Calu3 (cell line): ENCODE measurements around the gene GMDS. TPM values are rescaled to one million over a fixed set of nuclear protein-coding genes. Genes with fewer than 3 reads are reported as not detected.

Experiments
- BruUV-seq: library from RNA; stranded (reverse); fragments of 400-500 nt; replicated peaks from 2 replicates; lab custom pipeline; 2021; lab: Mats Ljungman, UMichigan
- CTCF ChIA-PET: fragments of 300-600 bp; sonication (Branson Sonifier 250); formaldehyde crosslinking; loops from one replicate; lab custom pipeline; 2022; ENCODE audit warnings: antibody characterized with exemption; lab: Charles Lee
- DNase-seq: peaks from one replicate; pipeline ENCODE4 v3.0.0; 2022
- H3K27ac Mint-ChIP-seq: one replicate; pipeline ENCODE4 v1.8.0; 2022; ENCODE audit warnings: mixed read lengths; ENCODE audit not compliant: unreplicated experiment
- H3K27me3 Mint-ChIP-seq: one replicate; pipeline ENCODE4 v1.8.0; 2022; ENCODE audit warnings: mixed read lengths; ENCODE audit not compliant: unreplicated experiment
- H3K36me3 Mint-ChIP-seq: one replicate; pipeline ENCODE4 v1.8.0; 2022; ENCODE audit warnings: mild to moderate bottlenecking, moderate library complexity, mixed read lengths; ENCODE audit not compliant: insufficient read depth, unreplicated experiment
- H3K4me1 Mint-ChIP-seq: one replicate; pipeline ENCODE4 v1.8.0; 2022; ENCODE audit warnings: mild to moderate bottlenecking, low read depth, mixed read lengths; ENCODE audit not compliant: unreplicated experiment
- H3K4me3 Mint-ChIP-seq: one replicate; pipeline ENCODE4 v1.8.0; 2022; ENCODE audit warnings: mild to moderate bottlenecking, low read depth, moderate library complexity, mixed read lengths; ENCODE audit not compliant: unreplicated experiment
- H3K9me3 Mint-ChIP-seq: one replicate; pipeline ENCODE4 v1.8.0; 2022; ENCODE audit warnings: low read depth, mixed read lengths; ENCODE audit not compliant: unreplicated experiment
- CTCF ChIP-seq: fragments of 200-600 bp; IDR thresholded peaks from one replicate; pipeline ENCODE4 v1.8.0; 2022; ENCODE audit warnings: antibody characterized with exemption; ENCODE audit not compliant: unreplicated experiment
- intact Hi-C: fragments of 100-400 bp; cut with micrococcal nuclease; formaldehyde crosslinking; loops from one replicate; pipeline ENCODE4 v1.10.0; 2022; ENCODE audit not compliant: unreplicated experiment
- total RNA-seq: library from RNA; stranded (reverse); gene quantifications from 2 replicates; pipeline ENCODE4 v1.2.3, GENCODE V29; 2022

GMDS gene
- total RNA-seq, 1 experiment from 2014 or later, result 58.2 TPM

- Mint-ChIP-seq H3K9me3 (no peaks in the 10 kb centered on the region), H3K4me3 (no peak overlapping the region), H3K27me3 (no peaks in the 10 kb centered on the region), H3K4me1 (no peaks in the 10 kb centered on the region), H3K27ac (no peak overlapping the region), H3K36me3 (no peaks in the 10 kb centered on the region)
- intact Hi-C loops, result no loop called here
- CTCF ChIA-PET, result interaction anchor here (0.5 kb wide), 1 partner anchor 1224 kb away, joined by 5 read pairs; no protein-coding TSS in a partner anchor
- no TSS peak for BruUV-seq
- no peak for DNase-seq
- TF ChIP-seq CTCF, result no peak
These were observed 578.2 kb downstream of the GMDS start for GRCh38 chr6:1667012-1667804.

- no peaks in the 10 kb centered on the region for H3K27me3 Mint-ChIP-seq
- H3K27ac Mint-ChIP-seq, result no peak overlapping the region
- H3K4me3 Mint-ChIP-seq, result no peak overlapping the region
- H3K4me1 Mint-ChIP-seq, result no peaks in the 10 kb centered on the region
- CTCF ChIA-PET, result no interaction called here
- intact Hi-C loops, result no loop called here
- TF ChIP-seq CTCF, result no peak
- no peak for DNase-seq
- H3K9me3 Mint-ChIP-seq, result no peaks in the 10 kb centered on the region
- no TSS peak for BruUV-seq
- H3K36me3 Mint-ChIP-seq, result no peaks in the 10 kb centered on the region
These were observed 580.2 kb downstream of the GMDS start for GRCh38 chr6:1665214-1665613.

GRCh38 chr6:1664329-1664728 is 581.1 kb downstream of the GMDS start:
- H3K27me3 Mint-ChIP-seq, result no peaks in the 10 kb centered on the region
- no peak for DNase-seq
- intact Hi-C loops, result no loop called here
- no TSS peak for BruUV-seq
- H3K4me3 Mint-ChIP-seq, result no peak overlapping the region
- CTCF ChIA-PET, result no interaction called here
- H3K9me3 Mint-ChIP-seq, result no peaks in the 10 kb centered on the region
- H3K4me1 Mint-ChIP-seq, result no peaks in the 10 kb centered on the region
- no peak overlapping the region for H3K27ac Mint-ChIP-seq
- H3K36me3 Mint-ChIP-seq, result no peaks in the 10 kb centered on the region
- TF ChIP-seq CTCF, result no peak

- intact Hi-C loops, result no loop called here
- Mint-ChIP-seq H3K4me1 (no peaks in the 10 kb centered on the region), H3K36me3 (no peaks in the 10 kb centered on the region), H3K27me3 (no peaks in the 10 kb centered on the region), H3K9me3 (no peaks in the 10 kb centered on the region), H3K27ac (no peak overlapping the region), H3K4me3 (no peak overlapping the region)
- TF ChIP-seq CTCF, result no peak
- no TSS peak for BruUV-seq
- DNase-seq, result no peak
- CTCF ChIA-PET, result no interaction called here
These were observed 581.9 kb downstream of the GMDS start for GRCh38 chr6:1663511-1663910.
